SU-DHL-6 (cell line): ENCODE results near the gene ZNF618.

Source experiments
- CTCF ChIP-seq: fragments of 200-600 bp; sonication (generic); IDR thresholded peaks from one replicate; pipeline ENCODE4 v1.5.1; 2017; ENCODE audit warnings: antibody characterized with exemption, mild to moderate bottlenecking, low read length, moderate library complexity; ENCODE audit not compliant: insufficient read depth, poor library complexity, severe bottlenecking
- EZH2phosphoT487 ChIP-seq: fragments of 200-600 bp; sonication (generic), shearing (Covaris generic); conservative IDR thresholded peaks from 2 replicates; pipeline ENCODE4 v1.6.1; 2018; ENCODE audit warnings: mild to moderate bottlenecking, antibody characterized with exemption, low read length, moderate library complexity, mixed read lengths

DNA sequence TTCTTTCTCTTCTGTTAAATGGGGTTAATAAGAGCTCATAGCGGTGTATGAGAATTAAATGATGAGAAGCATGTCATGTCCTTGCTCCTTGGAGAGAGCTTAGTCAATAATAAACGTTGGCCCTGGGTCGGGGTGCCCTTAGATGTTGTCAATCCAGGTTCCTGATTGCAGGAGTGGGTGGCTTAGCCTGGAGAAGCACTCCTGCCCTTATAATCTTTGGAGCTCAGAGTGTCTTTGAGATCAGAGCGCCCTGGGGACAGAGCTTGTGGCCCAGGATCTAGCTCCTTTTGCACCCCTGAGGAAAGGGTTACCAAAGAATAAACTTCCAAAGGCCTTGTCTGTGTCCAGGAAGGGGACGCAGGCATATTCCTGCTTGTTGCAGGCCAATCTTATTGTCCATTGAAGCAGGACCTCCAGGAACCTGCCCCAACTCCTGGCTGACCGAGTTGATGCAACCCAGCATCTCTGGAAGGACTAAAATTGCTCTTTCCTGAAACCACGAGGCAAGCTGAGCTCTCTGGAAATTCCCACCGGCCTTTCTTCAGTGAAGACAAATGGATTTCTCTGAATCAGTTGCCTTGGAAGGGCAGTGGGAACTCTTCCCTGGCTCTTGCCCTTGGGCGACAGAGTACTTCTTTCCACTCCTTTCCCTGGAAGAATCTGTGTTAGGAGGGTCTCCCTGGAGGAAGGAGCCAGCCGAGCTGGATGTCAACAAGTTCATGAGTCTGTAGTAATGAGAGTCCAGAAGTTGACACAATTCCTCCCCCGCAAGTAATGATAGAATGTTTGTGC is 208.4 kb downstream of the ZNF618 start:
- TF ChIP-seq CTCF (no peak), EZH2phosphoT487 (no peak)
